SK-N-SH treated with all-trans-retinoic acid at 6 μM for 48 hours (cell line): ENCODE measurements around the gene LPP.

Experiments
- ATAC-seq: fragments of 200-7000 bp; cut with Tn5 transposase; 3 replicates; pipeline ENCODE4 v1.9.1; 2020; ENCODE audit warnings: mild to moderate bottlenecking, moderate library complexity
- ARNTL ChIP-seq: fragments of 450-650 bp; formaldehyde crosslinking; IDR thresholded peaks from 2 replicates; pipeline ENCODE4 v1.5.0; 2020; ENCODE audit warnings: low read depth, mild to moderate bottlenecking, moderate library complexity, borderline replicate concordance
- CREB5 ChIP-seq: fragments of 250-450 bp; sonication (Bioruptor Pico); IDR thresholded peaks from 2 replicates; pipeline ENCODE4 v1.5.1; 2020; ENCODE audit warnings: low read depth, mild to moderate bottlenecking, moderate library complexity
- CSDC2 ChIP-seq: fragments of 250-450 bp; sonication (Bioruptor Pico); IDR thresholded peaks from 2 replicates; pipeline ENCODE4 v1.5.0; 2020; ENCODE audit warnings: mild to moderate bottlenecking, moderate library complexity
- CSRNP3 ChIP-seq: fragments of 250-450 bp; sonication (Bioruptor Pico); IDR thresholded peaks from 2 replicates; pipeline ENCODE4 v1.5.1; 2021; ENCODE audit warnings: mild to moderate bottlenecking, moderate library complexity
- ESRRG ChIP-seq: fragments of 250-450 bp; sonication (Bioruptor Pico); IDR thresholded peaks from 2 replicates; pipeline ENCODE4 v1.6.1; 2021; ENCODE audit warnings: mild to moderate bottlenecking
- GLIS3 ChIP-seq: fragments of 250-450 bp; sonication (Bioruptor Pico); IDR thresholded peaks from 2 replicates; pipeline ENCODE4 v1.5.0; 2020; ENCODE audit warnings: mild to moderate bottlenecking, moderate library complexity
- ISL1 ChIP-seq: fragments of 250-450 bp; sonication (Bioruptor Pico); IDR thresholded peaks from 2 replicates; pipeline ENCODE4 v2.1.2; 2022; ENCODE audit warnings: mild to moderate bottlenecking, moderate library complexity
- OSR1 ChIP-seq: fragments of 250-450 bp; sonication (Bioruptor Pico); IDR thresholded peaks from 2 replicates; pipeline ENCODE4 v1.8.0; 2022; ENCODE audit warnings: moderate library complexity, mild to moderate bottlenecking, inconsistent platforms
- POU6F1 ChIP-seq: fragments of 250-450 bp; sonication (Bioruptor Pico); IDR thresholded peaks from 2 replicates; pipeline ENCODE4 v1.8.0; 2021; ENCODE audit warnings: low read depth, mild to moderate bottlenecking, moderate library complexity, borderline replicate concordance
- PPARA ChIP-seq: fragments of 250-450 bp; sonication (Bioruptor Pico); IDR thresholded peaks from 2 replicates; pipeline ENCODE4 v1.5.0; 2020; ENCODE audit warnings: mild to moderate bottlenecking, borderline replicate concordance
- RARB ChIP-seq: fragments of 250-450 bp; sonication (Bioruptor Pico); IDR thresholded peaks from 2 replicates; pipeline ENCODE4 v1.8.0; 2021; ENCODE audit warnings: mild to moderate bottlenecking, moderate library complexity
- SNAI2 ChIP-seq: fragments of 250-450 bp; sonication (Bioruptor Pico); IDR thresholded peaks from 2 replicates; pipeline ENCODE4 v1.5.0; 2020; ENCODE audit warnings: mild to moderate bottlenecking, moderate library complexity
- TOX ChIP-seq: fragments of 250-450 bp; sonication (Bioruptor Pico); IDR thresholded peaks from 2 replicates; pipeline ENCODE4 v1.8.0; 2021; ENCODE audit warnings: mild to moderate bottlenecking, moderate library complexity, borderline replicate concordance
- TSHZ2 ChIP-seq: fragments of 250-450 bp; sonication (Bioruptor Pico); IDR thresholded peaks from 2 replicates; pipeline ENCODE4 v1.5.0; 2020; ENCODE audit warnings: mild to moderate bottlenecking, moderate library complexity
- ZC3H10 ChIP-seq: fragments of 250-450 bp; sonication (Bioruptor Pico); IDR thresholded peaks from 2 replicates; pipeline ENCODE4 v1.5.1; 2021; ENCODE audit warnings: mild to moderate bottlenecking, moderate library complexity
- ZFP3 ChIP-seq: fragments of 250-450 bp; sonication (Bioruptor Pico); IDR thresholded peaks from 2 replicates; pipeline ENCODE4 v1.5.0; 2020; ENCODE audit warnings: mild to moderate bottlenecking, moderate library complexity
- ZNF565 ChIP-seq: fragments of 450-650 bp; formaldehyde crosslinking; conservative IDR thresholded peaks from 2 replicates; pipeline ENCODE4 v1.5.0; 2020; ENCODE audit warnings: low read depth, mild to moderate bottlenecking, moderate library complexity
- ZNF8 ChIP-seq: fragments of 450-650 bp; formaldehyde crosslinking; IDR thresholded peaks from 2 replicates; pipeline ENCODE4 v1.5.0; 2020; ENCODE audit warnings: mild to moderate bottlenecking, moderate library complexity

The LPP gene

GRCh38 chr3:188239577-188239976, 85.6 kb downstream of the LPP start (continued):
- TF ChIP-seq POU6F1 (CRISPR knock-in tag) (no peak), PPARA (CRISPR knock-in tag) (no peak), CREB5 (no peak)

- peak; percentile 5; the same call in 1 of the 3 replicates for ATAC-seq
- no peak for TF ChIP-seq TOX (CRISPR knock-in tag)
- TF ChIP-seq OSR1 (CRISPR knock-in tag) = no peak
- TF ChIP-seq ZNF8 = no peak
- TF ChIP-seq ARNTL (CRISPR knock-in tag) = no peak
- no peak for TF ChIP-seq ESRRG (CRISPR knock-in tag)
- no peak for TF ChIP-seq GLIS3 (CRISPR knock-in tag)
- no peak for TF ChIP-seq ZC3H10 (CRISPR knock-in tag)
- TF ChIP-seq ISL1 (CRISPR knock-in tag) = no peak
- no peak for TF ChIP-seq CSDC2 (CRISPR knock-in tag)
- no peak for TF ChIP-seq RARB (CRISPR knock-in tag)
- TF ChIP-seq SNAI2 (CRISPR knock-in tag) = no peak
- TF ChIP-seq CSRNP3 (CRISPR knock-in tag) = no peak
- no peak for TF ChIP-seq TSHZ2 (CRISPR knock-in tag)
- no peak for TF ChIP-seq ZFP3 (CRISPR knock-in tag)
These were observed 86.4 kb downstream of the LPP start for GRCh38 chr3:188240189-188240981.

GRCh38 chr3:188241072-188241471, 87.1 kb downstream of the LPP start:
- TF ChIP-seq TOX (CRISPR knock-in tag) (no peak), CSDC2 (CRISPR knock-in tag) (no peak), OSR1 (CRISPR knock-in tag) (no peak), CSRNP3 (CRISPR knock-in tag) (no peak), GLIS3 (CRISPR knock-in tag) (no peak), TSHZ2 (CRISPR knock-in tag) (no peak), ZNF565 (no peak), ZNF8 (no peak), POU6F1 (CRISPR knock-in tag) (no peak)
- ATAC-seq = peak; percentile 84
